K562 (cell line): ENCODE data around the gene FRMPD4. TPM values are rescaled to one million over a fixed set of nuclear protein-coding genes. Genes with fewer than 3 reads are reported as not detected.

ENCODE experiments used
- CBFB ChIP-seq: sonication (generic); formaldehyde crosslinking; IDR thresholded peaks from 2 replicates; pipeline ENCODE4 v1.4.0; 2020; ENCODE audit warnings: mild to moderate bottlenecking, missing genetic modification reagents
- ETV1 ChIP-seq: fragments of 450-650 bp; conservative IDR thresholded peaks from 2 replicates; pipeline ENCODE4 v1.6.1; 2016; ENCODE audit warnings: missing genetic modification characterization, control low read depth, low read depth, missing compliant biosample characterization
- ILF3 ChIP-seq: fragments of 450-650 bp; IDR thresholded peaks from 2 replicates; pipeline ENCODE4 v1.6.1; 2018; ENCODE audit warnings: antibody characterized with exemption, mild to moderate bottlenecking, moderate library complexity, borderline replicate concordance
- MAFK ChIP-seq: IDR thresholded peaks from 2 replicates; pipeline ENCODE4 v1.6.1; 2011; ENCODE audit warnings: low read length, improper control_type of control experiment
- PRMT5 ChIP-seq: sonication (generic); formaldehyde crosslinking; IDR thresholded peaks from 2 replicates; pipeline ENCODE4 v1.5.0; 2020; ENCODE audit warnings: missing genetic modification reagents
- PURB ChIP-seq: sonication (generic); formaldehyde crosslinking; IDR thresholded peaks from 2 replicates; pipeline ENCODE4 v1.9.0; 2021; ENCODE audit warnings: low read depth, mild to moderate bottlenecking, missing genetic modification reagents
- RBM17 ChIP-seq: fragments of 200-400 bp; formaldehyde crosslinking; IDR thresholded peaks from 2 replicates; pipeline ENCODE4 v1.6.1; 2017; ENCODE audit warnings: low read depth, mild to moderate bottlenecking, low read length, borderline replicate concordance
- SMAD3 ChIP-seq: fragments of 450-650 bp; formaldehyde crosslinking; conservative IDR thresholded peaks from 2 replicates; pipeline ENCODE4 v1.4.0; 2020; ENCODE audit warnings: mild to moderate bottlenecking
- SP1 ChIP-seq: sonication (generic); formaldehyde crosslinking; IDR thresholded peaks from 2 replicates; pipeline ENCODE4 v1.8.1; 2022; ENCODE audit warnings: mild to moderate bottlenecking, missing genetic modification reagents
- SREBF1 ChIP-seq: fragments of 150-350 bp; IDR thresholded peaks from 2 replicates; pipeline ENCODE4 v1.6.1; 2014; ENCODE audit warnings: antibody characterized with exemption, low read depth, low read length, borderline replicate concordance
- ZNF175 ChIP-seq: fragments of 200-800 bp; sonication (Bioruptor generic); IDR thresholded peaks from 2 replicates; pipeline ENCODE4 v1.6.1; 2016; ENCODE audit warnings: low read depth, mild to moderate bottlenecking, missing genetic modification characterization, missing compliant biosample characterization
- ZNF384 ChIP-seq: IDR thresholded peaks from 2 replicates; pipeline ENCODE4 v1.6.1; 2012; ENCODE audit warnings: low read depth, low read length, improper control_type of control experiment
- ZNF717 ChIP-seq: fragments of 250-450 bp; sonication (Bioruptor Pico); IDR thresholded peaks from 2 replicates; pipeline ENCODE4 v1.5.0; 2021
- polyA plus RNA-seq, 8 experiments: library from polyadenylated mRNA; depleted of rRNA in 4 of 8; stranded (reverse) in 5 of 8; unstranded in 3 of 8; fragments of >200 nt; fragmentation: Nextera tagmentation in 2 of 8; fragmentation: Illumina TruSeq in 1 of 8; extraction: Ambion mirVana in 2 of 8; extraction: Trizol in 1 of 8; gene quantifications; 2 replicates each; pipeline versions ENCODE4 v1.2.1 to v1.2.3, GENCODE V29; 2011 to 2014; ENCODE audit warnings: inconsistent platforms in 1 of 8, missing spikeins in 1 of 8
- total RNA-seq, 7 experiments: library from RNA; depleted of rRNA in 6 of 7; stranded (reverse); fragments of >200 nt in 6 of 7; fragmentation: Illumina TruSeq in 2 of 7; extraction: Trizol in 2 of 7; gene quantifications; 2 replicates each; pipeline versions ENCODE4 v1.2.1 to v1.2.3, GENCODE V29; 2011 to 2021; ENCODE audit warnings: low replicate concordance in 1 of 7
- TF ChIP-seq, protein P1 (sequence below): sonication (generic); formaldehyde crosslinking; IDR thresholded peaks from 2 replicates; pipeline ENCODE4 v1.8.1; 2023; ENCODE audit warnings: mild to moderate bottlenecking, missing genetic modification reagents
- TF ChIP-seq, protein P2 (sequence below): sonication (generic); formaldehyde crosslinking; IDR thresholded peaks from 2 replicates; pipeline ENCODE4 v1.8.1; 2023; ENCODE audit warnings: mild to moderate bottlenecking, missing genetic modification reagents
- TF ChIP-seq, protein P3 (sequence below): fragments of 450-650 bp; formaldehyde crosslinking; IDR thresholded peaks from 2 replicates; pipeline ENCODE4 v1.4.0; 2020; ENCODE audit warnings: mild to moderate bottlenecking
- TF ChIP-seq, protein P4 (sequence below), 2 experiments: fragments of 450-650 bp in 1 of 2; sonication (generic) in 1 of 2; formaldehyde crosslinking in 1 of 2; IDR thresholded peaks in 1 of 2; conservative IDR thresholded peaks in 1 of 2; 2 replicates each; pipeline versions ENCODE4 v1.6.1 to v1.8.1; 2016 to 2023; ENCODE audit warnings: mild to moderate bottlenecking in 2 of 2, moderate library complexity in 2 of 2, inconsistent platforms in 1 of 2, missing genetic modification reagents in 1 of 2

The FRMPD4 gene
- total and polyA plus RNA-seq, 9 of the 15 experiments (the other 6 are each of a cell fraction or from before 2014, with no cell fraction given): not detected

DNA sequence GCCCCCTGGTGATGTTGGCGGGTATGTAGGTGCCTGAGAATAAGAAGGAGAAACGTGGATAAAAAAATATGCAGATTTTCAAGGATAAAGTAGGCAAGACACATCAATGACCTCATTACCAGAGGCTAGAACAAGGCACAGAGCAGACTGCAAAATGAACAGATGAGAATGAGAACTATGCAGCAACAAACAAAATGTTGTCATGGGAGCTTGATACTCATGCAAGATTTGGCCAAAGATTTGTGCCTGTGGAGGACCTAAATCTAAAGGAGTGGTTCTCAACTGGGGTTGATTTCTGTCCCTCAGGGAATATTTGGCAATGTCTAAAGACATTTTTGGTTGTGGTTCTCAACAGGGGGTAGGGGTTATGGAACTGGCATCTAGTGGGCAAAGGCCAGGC, 177.3 kb downstream of the FRMPD4 start (continued):
- TF ChIP-seq ZNF175 (CRISPR knock-in tag): no peak
- no peak for TF ChIP-seq SMAD3 (CRISPR knock-in tag)
- TF ChIP-seq SREBF1: no peak
- TF ChIP-seq, protein P1, sequence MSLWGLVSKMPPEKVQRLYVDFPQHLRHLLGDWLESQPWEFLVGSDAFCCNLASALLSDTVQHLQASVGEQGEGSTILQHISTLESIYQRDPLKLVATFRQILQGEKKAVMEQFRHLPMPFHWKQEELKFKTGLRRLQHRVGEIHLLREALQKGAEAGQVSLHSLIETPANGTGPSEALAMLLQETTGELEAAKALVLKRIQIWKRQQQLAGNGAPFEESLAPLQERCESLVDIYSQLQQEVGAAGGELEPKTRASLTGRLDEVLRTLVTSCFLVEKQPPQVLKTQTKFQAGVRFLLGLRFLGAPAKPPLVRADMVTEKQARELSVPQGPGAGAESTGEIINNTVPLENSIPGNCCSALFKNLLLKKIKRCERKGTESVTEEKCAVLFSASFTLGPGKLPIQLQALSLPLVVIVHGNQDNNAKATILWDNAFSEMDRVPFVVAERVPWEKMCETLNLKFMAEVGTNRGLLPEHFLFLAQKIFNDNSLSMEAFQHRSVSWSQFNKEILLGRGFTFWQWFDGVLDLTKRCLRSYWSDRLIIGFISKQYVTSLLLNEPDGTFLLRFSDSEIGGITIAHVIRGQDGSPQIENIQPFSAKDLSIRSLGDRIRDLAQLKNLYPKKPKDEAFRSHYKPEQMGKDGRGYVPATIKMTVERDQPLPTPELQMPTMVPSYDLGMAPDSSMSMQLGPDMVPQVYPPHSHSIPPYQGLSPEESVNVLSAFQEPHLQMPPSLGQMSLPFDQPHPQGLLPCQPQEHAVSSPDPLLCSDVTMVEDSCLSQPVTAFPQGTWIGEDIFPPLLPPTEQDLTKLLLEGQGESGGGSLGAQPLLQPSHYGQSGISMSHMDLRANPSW: no peak
- no peak for TF ChIP-seq PURB (CRISPR knock-in tag)
- no peak for TF ChIP-seq RBM17
- TF ChIP-seq PRMT5 (CRISPR knock-in tag): no peak
- no peak for TF ChIP-seq ETV1 (tag)
- TF ChIP-seq, protein P2, sequence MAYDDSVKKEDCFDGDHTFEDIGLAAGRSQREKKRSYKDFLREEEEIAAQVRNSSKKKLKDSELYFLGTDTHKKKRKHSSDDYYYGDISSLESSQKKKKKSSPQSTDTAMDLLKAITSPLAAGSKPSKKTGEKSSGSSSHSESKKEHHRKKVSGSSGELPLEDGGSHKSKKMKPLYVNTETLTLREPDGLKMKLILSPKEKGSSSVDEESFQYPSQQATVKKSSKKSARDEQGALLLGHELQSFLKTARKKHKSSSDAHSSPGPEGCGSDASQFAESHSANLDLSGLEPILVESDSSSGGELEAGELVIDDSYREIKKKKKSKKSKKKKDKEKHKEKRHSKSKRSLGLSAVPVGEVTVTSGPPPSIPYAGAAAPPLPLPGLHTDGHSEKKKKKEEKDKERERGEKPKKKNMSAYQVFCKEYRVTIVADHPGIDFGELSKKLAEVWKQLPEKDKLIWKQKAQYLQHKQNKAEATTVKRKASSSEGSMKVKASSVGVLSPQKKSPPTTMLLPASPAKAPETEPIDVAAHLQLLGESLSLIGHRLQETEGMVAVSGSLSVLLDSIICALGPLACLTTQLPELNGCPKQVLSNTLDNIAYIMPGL (CRISPR knock-in tag): no peak
- no peak for TF ChIP-seq ZNF384
- TF ChIP-seq CBFB: no peak
- no peak for TF ChIP-seq ILF3
- no peak for TF ChIP-seq MAFK
- TF ChIP-seq, protein P3, sequence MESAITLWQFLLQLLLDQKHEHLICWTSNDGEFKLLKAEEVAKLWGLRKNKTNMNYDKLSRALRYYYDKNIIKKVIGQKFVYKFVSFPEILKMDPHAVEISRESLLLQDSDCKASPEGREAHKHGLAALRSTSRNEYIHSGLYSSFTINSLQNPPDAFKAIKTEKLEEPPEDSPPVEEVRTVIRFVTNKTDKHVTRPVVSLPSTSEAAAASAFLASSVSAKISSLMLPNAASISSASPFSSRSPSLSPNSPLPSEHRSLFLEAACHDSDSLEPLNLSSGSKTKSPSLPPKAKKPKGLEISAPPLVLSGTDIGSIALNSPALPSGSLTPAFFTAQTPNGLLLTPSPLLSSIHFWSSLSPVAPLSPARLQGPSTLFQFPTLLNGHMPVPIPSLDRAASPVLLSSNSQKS (CRISPR knock-in tag): no peak
- no peak for TF ChIP-seq ZNF717 (CRISPR knock-in tag)
- TF ChIP-seq, protein P4, sequence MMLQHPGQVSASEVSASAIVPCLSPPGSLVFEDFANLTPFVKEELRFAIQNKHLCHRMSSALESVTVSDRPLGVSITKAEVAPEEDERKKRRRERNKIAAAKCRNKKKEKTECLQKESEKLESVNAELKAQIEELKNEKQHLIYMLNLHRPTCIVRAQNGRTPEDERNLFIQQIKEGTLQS (IDR thresholded peaks at IDR 0.05): no peak
- TF ChIP-seq, protein P4 (CRISPR knock-in tag; conservative IDR thresholded peaks at IDR 0.05): no peak
- no peak for TF ChIP-seq SP1 (CRISPR knock-in tag)
